Epithelial cell of proximal tubule (primary cell): ENCODE results near the gene IMMP2L. TPM values are rescaled to one million over a fixed set of nuclear protein-coding genes. Genes with fewer than 3 reads are reported as not detected.
A peak's percentile ranks its signal among the peaks of the same experiment; 100 is the strongest.
"Not testable (repeated sequence)": the region's sequence is repeated elsewhere in the genome, so short reads cannot be mapped to it uniquely, and the experiment has no call there.

Experiments
- DNase-seq: peaks from one replicate; pipeline ENCODE4 v3.0.0-alpha.2; 2011; ENCODE audit warnings: low read depth
- H3K4me3 ChIP-seq: 2 replicates; pipeline ENCODE4 v1.5.1; 2011; ENCODE audit warnings: low read depth, mild to moderate bottlenecking, low read length
- CTCF ChIP-seq: conservative IDR thresholded peaks from 2 replicates; pipeline ENCODE4 v1.5.1; 2012; ENCODE audit warnings: low read depth, mild to moderate bottlenecking, low read length
- total RNA-seq: library from RNA; depleted of rRNA; stranded (reverse); fragments of >200 nt; gene quantifications from 2 replicates; pipeline ENCODE4 v1.2.3, GENCODE V29; 2015

IMMP2L gene
- total RNA-seq: 8.4 and 11.1 TPM in 2 replicates

GRCh38 chr7:111561904-111562732 is at the start of gene IMMP2L:
IMMP2L (minus strand) TSS chr7:111562492.
- peak within 1 kb of the TSS; percentile 70 for H3K4me3 ChIP-seq
- DNase-seq: peak; percentile 26
- TF ChIP-seq CTCF: peak; percentile 45

GRCh38 chr7:111609483-111610254 is 47.4 kb upstream of the IMMP2L start:
- H3K4me3 ChIP-seq, DNase-seq: not testable (repeated sequence)

- TF ChIP-seq CTCF: no peak
- DNase-seq: no peak
- H3K4me3 ChIP-seq: no peak overlapping the region
Observed at GRCh38 chr7:111607621-111608020, 45.3 kb upstream of the IMMP2L start.

- no peak for TF ChIP-seq CTCF
- DNase-seq: no peak
- H3K4me3 ChIP-seq: no peak overlapping the region
Observed at GRCh38 chr7:111605246-111605645, 43.0 kb upstream of the IMMP2L start.

- no peak for TF ChIP-seq CTCF
- H3K4me3 ChIP-seq: no peak overlapping the region
- DNase-seq: no peak
Observed at GRCh38 chr7:111600091-111600490, 37.8 kb upstream of the IMMP2L start.

GRCh38 chr7:111595780-111596179 is 33.5 kb upstream of the IMMP2L start:
- DNase-seq: no peak
- H3K4me3 ChIP-seq: no peak overlapping the region
- no peak for TF ChIP-seq CTCF

- no peak overlapping the region for H3K4me3 ChIP-seq
- no peak for DNase-seq
- no peak for TF ChIP-seq CTCF
Observed at GRCh38 chr7:111594602-111595001, 32.3 kb upstream of the IMMP2L start.
